Panc1 (cell line): Measurements from ENCODE around the gene FBF1.

Experiments used
- POLR2AphosphoS5 ChIP-seq: IDR thresholded peaks from 2 replicates; pipeline ENCODE4 v1.6.1; 2012; ENCODE audit warnings: mild to moderate bottlenecking, low read depth, low read length, moderate library complexity
- SIN3A ChIP-seq: IDR thresholded peaks from 2 replicates; pipeline ENCODE4 v1.6.1; 2012; ENCODE audit warnings: low read depth, mild to moderate bottlenecking, low read length, moderate library complexity, borderline replicate concordance; ENCODE audit not compliant: insufficient read depth
- TCF7L2 ChIP-seq: IDR thresholded peaks from 2 replicates; pipeline ENCODE4 v1.6.1; 2011; ENCODE audit warnings: mild to moderate bottlenecking, low read depth, low read length, inconsistent platforms
- TF ChIP-seq, protein P1 (sequence below): fragments of 450-650 bp; IDR thresholded peaks from 2 replicates; pipeline ENCODE4 v1.5.1; 2017; ENCODE audit warnings: mild to moderate bottlenecking
- TF ChIP-seq, protein P2 (sequence below), 2 experiments: IDR thresholded peaks; 2 replicates each; pipeline ENCODE4 v1.6.1; 2011 to 2012; ENCODE audit warnings: low read depth in 2 of 2, control low read depth in 1 of 2, low read length in 1 of 2, mild to moderate bottlenecking in 1 of 2, moderate library complexity in 1 of 2; ENCODE audit not compliant: insufficient read depth in 1 of 2

DNA sequence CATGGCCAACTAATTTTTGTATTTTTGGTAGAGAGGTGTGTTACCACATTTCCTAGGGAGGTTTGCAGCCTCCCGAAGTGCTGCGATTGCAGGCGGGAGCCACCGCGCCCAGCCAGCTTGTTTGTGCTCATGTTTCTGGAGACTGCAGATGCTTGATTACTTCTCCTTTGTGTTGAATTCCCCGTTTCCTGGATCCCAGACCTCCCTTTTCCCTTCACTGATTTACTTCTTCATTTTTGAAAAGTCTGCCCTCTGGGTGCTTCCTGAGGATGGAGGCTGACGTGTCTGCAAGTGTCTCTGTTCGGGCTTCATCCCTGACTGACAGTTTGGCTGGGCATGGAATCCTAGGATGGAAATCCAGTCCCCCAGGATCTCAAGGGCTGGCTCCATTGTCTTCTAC lies 55.4 kb downstream of the FBF1 start:
- TF ChIP-seq, protein P1, sequence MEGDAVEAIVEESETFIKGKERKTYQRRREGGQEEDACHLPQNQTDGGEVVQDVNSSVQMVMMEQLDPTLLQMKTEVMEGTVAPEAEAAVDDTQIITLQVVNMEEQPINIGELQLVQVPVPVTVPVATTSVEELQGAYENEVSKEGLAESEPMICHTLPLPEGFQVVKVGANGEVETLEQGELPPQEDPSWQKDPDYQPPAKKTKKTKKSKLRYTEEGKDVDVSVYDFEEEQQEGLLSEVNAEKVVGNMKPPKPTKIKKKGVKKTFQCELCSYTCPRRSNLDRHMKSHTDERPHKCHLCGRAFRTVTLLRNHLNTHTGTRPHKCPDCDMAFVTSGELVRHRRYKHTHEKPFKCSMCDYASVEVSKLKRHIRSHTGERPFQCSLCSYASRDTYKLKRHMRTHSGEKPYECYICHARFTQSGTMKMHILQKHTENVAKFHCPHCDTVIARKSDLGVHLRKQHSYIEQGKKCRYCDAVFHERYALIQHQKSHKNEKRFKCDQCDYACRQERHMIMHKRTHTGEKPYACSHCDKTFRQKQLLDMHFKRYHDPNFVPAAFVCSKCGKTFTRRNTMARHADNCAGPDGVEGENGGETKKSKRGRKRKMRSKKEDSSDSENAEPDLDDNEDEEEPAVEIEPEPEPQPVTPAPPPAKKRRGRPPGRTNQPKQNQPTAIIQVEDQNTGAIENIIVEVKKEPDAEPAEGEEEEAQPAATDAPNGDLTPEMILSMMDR, result no peak
- TF ChIP-seq, protein P2, sequence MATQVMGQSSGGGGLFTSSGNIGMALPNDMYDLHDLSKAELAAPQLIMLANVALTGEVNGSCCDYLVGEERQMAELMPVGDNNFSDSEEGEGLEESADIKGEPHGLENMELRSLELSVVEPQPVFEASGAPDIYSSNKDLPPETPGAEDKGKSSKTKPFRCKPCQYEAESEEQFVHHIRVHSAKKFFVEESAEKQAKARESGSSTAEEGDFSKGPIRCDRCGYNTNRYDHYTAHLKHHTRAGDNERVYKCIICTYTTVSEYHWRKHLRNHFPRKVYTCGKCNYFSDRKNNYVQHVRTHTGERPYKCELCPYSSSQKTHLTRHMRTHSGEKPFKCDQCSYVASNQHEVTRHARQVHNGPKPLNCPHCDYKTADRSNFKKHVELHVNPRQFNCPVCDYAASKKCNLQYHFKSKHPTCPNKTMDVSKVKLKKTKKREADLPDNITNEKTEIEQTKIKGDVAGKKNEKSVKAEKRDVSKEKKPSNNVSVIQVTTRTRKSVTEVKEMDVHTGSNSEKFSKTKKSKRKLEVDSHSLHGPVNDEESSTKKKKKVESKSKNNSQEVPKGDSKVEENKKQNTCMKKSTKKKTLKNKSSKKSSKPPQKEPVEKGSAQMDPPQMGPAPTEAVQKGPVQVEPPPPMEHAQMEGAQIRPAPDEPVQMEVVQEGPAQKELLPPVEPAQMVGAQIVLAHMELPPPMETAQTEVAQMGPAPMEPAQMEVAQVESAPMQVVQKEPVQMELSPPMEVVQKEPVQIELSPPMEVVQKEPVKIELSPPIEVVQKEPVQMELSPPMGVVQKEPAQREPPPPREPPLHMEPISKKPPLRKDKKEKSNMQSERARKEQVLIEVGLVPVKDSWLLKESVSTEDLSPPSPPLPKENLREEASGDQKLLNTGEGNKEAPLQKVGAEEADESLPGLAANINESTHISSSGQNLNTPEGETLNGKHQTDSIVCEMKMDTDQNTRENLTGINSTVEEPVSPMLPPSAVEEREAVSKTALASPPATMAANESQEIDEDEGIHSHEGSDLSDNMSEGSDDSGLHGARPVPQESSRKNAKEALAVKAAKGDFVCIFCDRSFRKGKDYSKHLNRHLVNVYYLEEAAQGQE (IDR thresholded peaks at IDR 0.05; ENCODE audit: insufficient read depth in 1 of 2, low read depth in 2 of 2, low read length in 1 of 2), result no peak
- TF ChIP-seq POLR2AphosphoS5, result no peak
- TF ChIP-seq TCF7L2, result no peak
- no peak for TF ChIP-seq SIN3A
